ENCODE measurements around the gene PDZD2. TPM values are rescaled to one million over a fixed set of nuclear protein-coding genes. Genes with fewer than 3 reads are reported as not detected.
A peak's percentile ranks its signal among the peaks of the same experiment; 100 is the strongest.

The PDZD2 gene
- total RNA-seq, 2 donors from 2014 or later = 0.08 to 0.75 TPM

GRCh38 chr5:32092938-32093812, 454.2 kb downstream of the PDZD2 start:
- ATAC-seq (peak; percentile 92), DNase-seq (ENCODE audit: low spot score in 2 of 2) (peak in 1 of 2 donors; percentile 73)
- Mint-ChIP-seq H3K9me3 (no peaks in the 10 kb centered on the region), H3K27ac (no peak overlapping the region), H3K36me3 (no peaks in the 10 kb centered on the region)

- no peak for ATAC-seq
- no peaks in the 10 kb centered on the region for H3K36me3 Mint-ChIP-seq
Observed at GRCh38 chr5:32094691-32095090, 455.8 kb downstream of the PDZD2 start.

GRCh38 chr5:32095261-32095671, 456.3 kb downstream of the PDZD2 start:
- Mint-ChIP-seq H3K27ac (no peak overlapping the region), H3K9me3 (no peaks in the 10 kb centered on the region), H3K36me3 (no peaks in the 10 kb centered on the region)
- DNase-seq (ENCODE audit: low spot score in 2 of 2) (no peak), ATAC-seq (no peak)

More at GRCh38 chr5:32094691-32095090, 455.8 kb downstream of the PDZD2 start:
- DNase-seq (ENCODE audit: low spot score in 2 of 2) = no peak
- H3K9me3 Mint-ChIP-seq = no peaks in the 10 kb centered on the region
- peak overlapping the region in 1 of 2 donors; percentile 55 for H3K27ac Mint-ChIP-seq

GRCh38 chr5:32096891-32097595, 458.1 kb downstream of the PDZD2 start:
- no peaks in the 10 kb centered on the region for H3K9me3 Mint-ChIP-seq
- peaks cover 0 to 6% of the 10 kb centered on the region in 2 donors for H3K36me3 Mint-ChIP-seq
- no peak for ATAC-seq
- no peak overlapping the region for H3K27ac Mint-ChIP-seq
- DNase-seq (ENCODE audit: low spot score in 2 of 2) = no peak

- peak overlapping the region in 1 of 2 donors; percentile 55 for H3K27ac Mint-ChIP-seq
- H3K36me3 Mint-ChIP-seq = peaks cover 0 to 6% of the 10 kb centered on the region in 2 donors
- ATAC-seq = no peak
- DNase-seq (ENCODE audit: low spot score in 2 of 2) = no peak
- H3K9me3 Mint-ChIP-seq = no peaks in the 10 kb centered on the region
Observed at GRCh38 chr5:32098291-32098690, 459.4 kb downstream of the PDZD2 start.

GRCh38 chr5:32098890-32099310, 460.0 kb downstream of the PDZD2 start:
- Mint-ChIP-seq H3K27ac (no peak overlapping the region), H3K36me3 (peaks cover 0 to 6% of the 10 kb centered on the region in 2 donors), H3K9me3 (no peaks in the 10 kb centered on the region)
- DNase-seq (ENCODE audit: low spot score in 2 of 2) (no peak), ATAC-seq (no peak)

- no peak for DNase-seq (ENCODE audit: low spot score in 2 of 2)
- H3K27ac Mint-ChIP-seq = peak overlapping the region; percentile 2 to 3
- H3K36me3 Mint-ChIP-seq = peaks cover 0 to 6% of the 10 kb centered on the region in 2 donors
- no peaks in the 10 kb centered on the region for H3K9me3 Mint-ChIP-seq
- no peak for ATAC-seq
Observed at GRCh38 chr5:32099486-32100035, 460.6 kb downstream of the PDZD2 start.

GRCh38 chr5:32100230-32100629, 461.3 kb downstream of the PDZD2 start:
- ATAC-seq = no peak
- DNase-seq (ENCODE audit: low spot score in 2 of 2) = no peak
- Mint-ChIP-seq H3K36me3 (peaks cover 0 to 6% of the 10 kb centered on the region in 2 donors), H3K27ac (peak overlapping the region in 1 of 2 donors; percentile 3), H3K9me3 (no peaks in the 10 kb centered on the region)

GRCh38 chr5:32100691-32101302, 461.9 kb downstream of the PDZD2 start:
- Mint-ChIP-seq H3K27ac (peak overlapping the region in 1 of 2 donors; percentile 3), H3K9me3 (no peaks in the 10 kb centered on the region), H3K36me3 (peaks cover 0 to 6% of the 10 kb centered on the region in 2 donors)
- ATAC-seq (no peak), DNase-seq (ENCODE audit: low spot score in 2 of 2) (no peak)

GRCh38 chr5:32102254-32102986, 463.5 kb downstream of the PDZD2 start:
- ATAC-seq (no peak), DNase-seq (ENCODE audit: low spot score in 2 of 2) (no peak)
- H3K9me3 Mint-ChIP-seq = no peaks in the 10 kb centered on the region
- H3K36me3 Mint-ChIP-seq = peaks cover 0 to 6% of the 10 kb centered on the region in 2 donors
- peak overlapping the region; percentile 12 to 25 for H3K27ac Mint-ChIP-seq

- no peaks in the 10 kb centered on the region for H3K9me3 Mint-ChIP-seq
- peak overlapping the region in 1 of 2 donors; percentile 74 for H3K27ac Mint-ChIP-seq
- ATAC-seq = no peak
- no peak for DNase-seq (ENCODE audit: low spot score in 2 of 2)
- H3K36me3 Mint-ChIP-seq = peaks cover 0 to 6% of the 10 kb centered on the region in 2 donors
Observed at GRCh38 chr5:32103521-32103920, 464.6 kb downstream of the PDZD2 start.

- DNase-seq (ENCODE audit: low spot score in 2 of 2) (no peak), ATAC-seq (no peak)
- Mint-ChIP-seq H3K27ac (peak overlapping the region in 1 of 2 donors; percentile 44), H3K36me3 (peaks cover 7 to 10% of the 10 kb centered on the region in 2 donors), H3K9me3 (no peaks in the 10 kb centered on the region)
Observed at GRCh38 chr5:32107291-32107690, 468.4 kb downstream of the PDZD2 start.

GRCh38 chr5:32108167-32108566, 469.2 kb downstream of the PDZD2 start:
- Mint-ChIP-seq H3K9me3 (no peaks in the 10 kb centered on the region), H3K27ac (peak overlapping the region in 1 of 2 donors; percentile 50), H3K36me3 (peaks cover 7 to 17% of the 10 kb centered on the region in 2 donors)
- DNase-seq (ENCODE audit: low spot score in 2 of 2) = no peak
- ATAC-seq = no peak

- DNase-seq (ENCODE audit: low spot score in 2 of 2) (no peak), ATAC-seq (no peak)
- Mint-ChIP-seq H3K36me3 (peaks cover 7 to 17% of the 10 kb centered on the region in 2 donors), H3K9me3 (no peaks in the 10 kb centered on the region), H3K27ac (peak overlapping the region; percentile 2 to 19)
Observed at GRCh38 chr5:32109236-32109635, 470.3 kb downstream of the PDZD2 start.

GRCh38 chr5:32110111-32110696, 471.3 kb downstream of the PDZD2 start:
- no peak for ATAC-seq
- no peaks in the 10 kb centered on the region for H3K9me3 Mint-ChIP-seq
- DNase-seq (ENCODE audit: low spot score in 2 of 2) = no peak
- peaks cover 7 to 17% of the 10 kb centered on the region in 2 donors for H3K36me3 Mint-ChIP-seq
- H3K27ac Mint-ChIP-seq = no peak overlapping the region

- H3K27ac Mint-ChIP-seq = peak overlapping the region; percentile 7 to 52
- H3K36me3 Mint-ChIP-seq = peaks cover 19 to 34% of the 10 kb centered on the region in 2 donors
- no peak for ATAC-seq
Observed at GRCh38 chr5:32115985-32116384, 477.1 kb downstream of the PDZD2 start.

More at GRCh38 chr5:32115985-32116384, 477.1 kb downstream of the PDZD2 start:
- no peaks in the 10 kb centered on the region for H3K9me3 Mint-ChIP-seq
- no peak for DNase-seq (ENCODE audit: low spot score in 2 of 2)
